Thoracic aorta (tissue), 2 donors: Measurements from ENCODE around the gene TMEM39A. TPM values are rescaled to one million over a fixed set of nuclear protein-coding genes. Genes with fewer than 3 reads are reported as not detected.

Source experiments
- ATAC-seq: fragments of 150-250 bp; one replicate; pipeline ENCODE4 v1.8.0; 2017; ENCODE audit warnings: low read depth; ENCODE audit not compliant: insufficient number of reproducible peaks, low FRiP score
- DNase-seq: peaks from one replicate; pipeline ENCODE4 v3.0.0-alpha.2; 2020; ENCODE audit warnings: low spot score
- H3K27ac ChIP-seq, 2 donors: fragments of 200-600 bp; sonication (generic); 1 replicate in 1 of 2; 2 replicates in 1 of 2; pipeline ENCODE4 v1.5.1; 2016; ENCODE audit warnings: mild to moderate bottlenecking in 2 of 2, moderate library complexity in 2 of 2
- H3K27me3 ChIP-seq: fragments of 200-600 bp; sonication (generic); replicated peaks from 2 replicates; pipeline ENCODE4 v1.6.0; 2016; ENCODE audit warnings: mild to moderate bottlenecking; ENCODE audit not compliant: insufficient read depth
- H3K36me3 ChIP-seq: fragments of 200-600 bp; sonication (generic); one replicate; pipeline ENCODE4 v1.5.1; 2016
- H3K4me1 ChIP-seq, 2 donors: fragments of 200-600 bp; sonication (generic); 1 replicate in 1 of 2; 2 replicates in 1 of 2; pipeline versions ENCODE4 v1.5.1 to v1.6.0; 2016; ENCODE audit warnings: low read depth in 2 of 2, mild to moderate bottlenecking in 1 of 2; ENCODE audit not compliant: control insufficient read depth in 1 of 2
- H3K4me3 ChIP-seq: fragments of 200-600 bp; sonication (generic); 2 replicates; pipeline ENCODE4 v1.5.1; 2016; ENCODE audit warnings: mild to moderate bottlenecking
- H3K9me3 ChIP-seq: fragments of 200-600 bp; sonication (generic); 2 replicates; pipeline ENCODE4 v1.5.1; 2016
- CTCF ChIP-seq: fragments of 200-600 bp; sonication (generic); IDR thresholded peaks from one replicate; pipeline ENCODE4 v1.5.1; 2019; ENCODE audit warnings: antibody characterized with exemption
- total RNA-seq, 2 donors: library from RNA; depleted of rRNA; stranded (reverse); fragments of >200 nt; gene quantifications; one replicate each; pipeline versions ENCODE4 v1.1.0 to v1.2.3, GENCODE V29; 2016

Gene TMEM39A
- total RNA-seq, 2 donors from 2014 or later = 34.3 to 43.7 TPM

GRCh38 chr3:119436977-119437376, 26.4 kb downstream of the TMEM39A start:
- no peaks in the 10 kb centered on the region for H3K27me3 ChIP-seq
- no peak for TF ChIP-seq CTCF
- no peaks in the 10 kb centered on the region for H3K4me1 ChIP-seq
- peaks cover 51% of the 10 kb centered on the region for H3K36me3 ChIP-seq
- ATAC-seq (no peak), DNase-seq (no peak)
- no peak overlapping the region for H3K27ac ChIP-seq
- no peak overlapping the region for H3K4me3 ChIP-seq
- no peaks in the 10 kb centered on the region for H3K9me3 ChIP-seq

GRCh38 chr3:119434703-119435102, 28.7 kb downstream of the TMEM39A start:
- Histone ChIP-seq H3K27ac (no peak overlapping the region), H3K9me3 (peaks cover 3% of the 10 kb centered on the region), H3K4me3 (no peak overlapping the region), H3K36me3 (peaks cover 60% of the 10 kb centered on the region), H3K4me1 (no peaks in the 10 kb centered on the region), H3K27me3 (no peaks in the 10 kb centered on the region)
- no peak for ATAC-seq
- no peak for DNase-seq
- no peak for TF ChIP-seq CTCF

GRCh38 chr3:119433613-119434325, 29.6 kb downstream of the TMEM39A start:
- H3K4me3 ChIP-seq = no peak overlapping the region
- no peak for DNase-seq
- peaks cover 65% of the 10 kb centered on the region for H3K36me3 ChIP-seq

GRCh38 chr3:119428538-119428937, 34.9 kb downstream of the TMEM39A start:
- Histone ChIP-seq H3K36me3 (peaks cover 24% of the 10 kb centered on the region), H3K4me1 (no peaks in the 10 kb centered on the region), H3K9me3 (peaks cover 46% of the 10 kb centered on the region), H3K4me3 (no peak overlapping the region), H3K27ac (no peak overlapping the region), H3K27me3 (no peaks in the 10 kb centered on the region)
- DNase-seq (no peak), ATAC-seq (no peak)
- no peak for TF ChIP-seq CTCF

More at GRCh38 chr3:119433613-119434325, 29.6 kb downstream of the TMEM39A start:
- no peaks in the 10 kb centered on the region for H3K4me1 ChIP-seq
- H3K27me3 ChIP-seq = no peaks in the 10 kb centered on the region
- no peak overlapping the region for H3K27ac ChIP-seq
- no peak for ATAC-seq
- peaks cover 10% of the 10 kb centered on the region for H3K9me3 ChIP-seq
- TF ChIP-seq CTCF = no peak

- TF ChIP-seq CTCF = no peak
These were observed 35.7 kb downstream of the TMEM39A start for GRCh38 chr3:119427669-119428068.

More at GRCh38 chr3:119427669-119428068, 35.7 kb downstream of the TMEM39A start:
- H3K36me3 ChIP-seq = peaks cover 24% of the 10 kb centered on the region
- ATAC-seq (no peak), DNase-seq (no peak)
- H3K27me3 ChIP-seq = no peaks in the 10 kb centered on the region
- peaks cover 46% of the 10 kb centered on the region for H3K9me3 ChIP-seq
- no peaks in the 10 kb centered on the region for H3K4me1 ChIP-seq
- no peak overlapping the region for H3K27ac ChIP-seq
- no peak overlapping the region for H3K4me3 ChIP-seq
